GM12878 (cell line): ENCODE measurements around the gene PPIP5K2. TPM values are rescaled to one million over a fixed set of nuclear protein-coding genes. Genes with fewer than 3 reads are reported as not detected.

ENCODE experiments used
- ATAC-seq: fragments of 200-7000 bp; cut with Tn5 transposase; 3 replicates; pipeline ENCODE4 v1.9.1; 2020; ENCODE audit warnings: mild to moderate bottlenecking, moderate library complexity
- BruUV-seq: library from RNA; stranded (reverse); fragments of 400-500 nt; replicated peaks from 2 replicates; lab custom pipeline; 2021; lab: Mats Ljungman, UMichigan
- CTCF ChIA-PET: fragments of 300-600 bp; sonication (Branson Sonifier 250); formaldehyde crosslinking; extraction: SDS; loops from one replicate; lab custom pipeline; 2021; ENCODE audit warnings: inconsistent platforms; lab: Yijun Ruan, JAX
- POLR2A ChIA-PET: fragments of 350-600 bp; formaldehyde crosslinking; extraction: SDS; loops from one replicate; lab custom pipeline; 2021; ENCODE audit warnings: inconsistent platforms; lab: Charles Lee
- RAD21 ChIA-PET: fragments of 300-600 bp; sonication (Branson Sonifier 250); formaldehyde crosslinking; loops from one replicate; lab custom pipeline; 2023; ENCODE audit warnings: antibody characterized with exemption; ENCODE audit not compliant: unreplicated experiment; lab: Charles Lee
- SMC1A ChIA-PET: fragments of 300-600 bp; sonication (Branson Sonifier 250); formaldehyde crosslinking; loops from one replicate; lab custom pipeline; 2023; ENCODE audit not compliant: unreplicated experiment, uncharacterized antibody; lab: Charles Lee
- DNase-seq: peaks from one replicate; pipeline ENCODE4 v3.0.0-alpha.2; 2011; ENCODE audit warnings: low read depth, low spot score
- FAIRE-seq: peaks from 3 replicates; lab custom pipeline; 2011; peaks lifted over from hg19 to GRCh38; lab: Jason Lieb, UNC
- H2AFZ ChIP-seq: 2 replicates; pipeline ENCODE4 v1.6.0; 2011; ENCODE audit warnings: low read depth, low read length, control low read depth; ENCODE audit not compliant: control insufficient read depth
- H3K27ac ChIP-seq: 2 replicates; pipeline ENCODE4 v1.5.1; 2011; ENCODE audit warnings: control low read depth; ENCODE audit not compliant: control insufficient read depth, insufficient read depth
- H3K27me3 ChIP-seq, 2 experiments: replicated peaks in 1 of 2; 2 replicates each; pipeline versions ENCODE4 v1.6.0 to v1.6.1; 2011; ENCODE audit warnings: low read length in 1 of 2; ENCODE audit not compliant: control insufficient read depth in 2 of 2, insufficient read depth in 2 of 2
- H3K36me3 ChIP-seq, 2 experiments: 2 replicates each; pipeline ENCODE4 v1.5.1; 2011; ENCODE audit warnings: low read length in 1 of 2; ENCODE audit not compliant: control insufficient read depth in 2 of 2, insufficient read depth in 2 of 2
- H3K4me1 ChIP-seq: 2 replicates; pipeline ENCODE4 v1.6.1; 2011; ENCODE audit warnings: mild to moderate bottlenecking, low read length, moderate library complexity, mixed read lengths; ENCODE audit not compliant: control insufficient read depth, insufficient read depth
- H3K4me2 ChIP-seq: 2 replicates; pipeline ENCODE4 v1.6.0; 2011; ENCODE audit warnings: control low read depth; ENCODE audit not compliant: control insufficient read depth, insufficient read depth
- H3K4me3 ChIP-seq: fragments of 200-600 bp; sonication (generic); 2 replicates; pipeline ENCODE4 v1.5.1; 2016
- H3K79me2 ChIP-seq: 2 replicates; pipeline ENCODE4 v1.6.0; 2011; ENCODE audit warnings: low read length; ENCODE audit not compliant: control insufficient read depth, insufficient read depth
- H3K9ac ChIP-seq: 2 replicates; pipeline ENCODE4 v1.8.0; 2011; ENCODE audit warnings: low read length, control low read depth, mixed read lengths; ENCODE audit not compliant: control insufficient read depth, insufficient read depth
- H3K9me3 ChIP-seq: replicated peaks from 3 replicates; pipeline ENCODE4 v1.5.1; 2011; ENCODE audit warnings: mild to moderate bottlenecking, low read length; ENCODE audit not compliant: control insufficient read depth, insufficient read depth
- H4K20me1 ChIP-seq: 2 replicates; pipeline ENCODE4 v1.6.0; 2011; ENCODE audit not compliant: control insufficient read depth, insufficient read depth
- BACH1 ChIP-seq: fragments of 450-650 bp; IDR thresholded peaks from 2 replicates; pipeline ENCODE4 v1.6.1; 2017; ENCODE audit warnings: mild to moderate bottlenecking, borderline replicate concordance
- BCL3 ChIP-seq: IDR thresholded peaks from 2 replicates; pipeline ENCODE4 v1.6.1; 2011; ENCODE audit warnings: borderline replicate concordance, low read depth, mild to moderate bottlenecking, moderate library complexity, low read length; ENCODE audit not compliant: insufficient read depth, poor library complexity, severe bottlenecking
- HDGF ChIP-seq: fragments of 450-650 bp; IDR thresholded peaks from 2 replicates; pipeline ENCODE4 v1.6.1; 2016; ENCODE audit warnings: antibody characterized with exemption
- IKZF1 ChIP-seq: fragments of 450-650 bp; conservative IDR thresholded peaks from 2 replicates; pipeline ENCODE4 v1.6.1; 2017; ENCODE audit warnings: antibody characterized with exemption, mild to moderate bottlenecking
- PBX3 ChIP-seq: IDR thresholded peaks from 2 replicates; pipeline ENCODE4 v1.6.1; 2011; ENCODE audit warnings: mild to moderate bottlenecking, low read depth, low read length, moderate library complexity; ENCODE audit not compliant: insufficient replicate concordance
- SIN3A ChIP-seq: IDR thresholded peaks from 2 replicates; pipeline ENCODE4 v1.6.1; 2012; ENCODE audit warnings: low read depth, low read length, improper control_type of control experiment
- USF2 ChIP-seq: IDR thresholded peaks from 2 replicates; pipeline ENCODE4 v1.6.1; 2011; ENCODE audit warnings: low read depth, low read length, improper control_type of control experiment, borderline replicate concordance
- WRNIP1 ChIP-seq: IDR thresholded peaks from 2 replicates; pipeline ENCODE4 v1.6.1; 2011; ENCODE audit warnings: low read depth, low read length, improper control_type of control experiment, borderline replicate concordance
- ZBTB11 ChIP-seq: fragments of 450-650 bp; formaldehyde crosslinking; IDR thresholded peaks from 2 replicates; pipeline ENCODE4 v1.5.0; 2022; ENCODE audit warnings: mild to moderate bottlenecking, missing genetic modification characterization
- ZBTB33 ChIP-seq: fragments of 450-650 bp; IDR thresholded peaks from 2 replicates; pipeline ENCODE4 v1.6.1; 2017; ENCODE audit warnings: mild to moderate bottlenecking
- ZSCAN29 ChIP-seq: fragments of 450-650 bp; IDR thresholded peaks from 2 replicates; pipeline ENCODE4 v1.6.1; 2017; ENCODE audit warnings: mild to moderate bottlenecking, moderate library complexity
- WGBS: methylation state at CpG from one replicate; pipeline ENCODE4 v1.1.6; 2016; ENCODE audit warnings: low lambda C conversion rate; ENCODE audit not compliant: insufficient replicate concordance, insufficient coverage; ENCODE audit errors: missing lambda C conversion rate; 5-methylcytosine and 5-hydroxymethylcytosine counted together
- in situ Hi-C: fragments of 300-500 bp; cut with MboI; formaldehyde crosslinking; loops from 9 replicates; pipeline ENCODE4 v1.14.3; 2018; ENCODE audit warnings: mixed read lengths
- intact Hi-C: fragments of 100-400 bp; cut with micrococcal nuclease; formaldehyde crosslinking; loops from one replicate; pipeline ENCODE4 v1.14.2; 2022; ENCODE audit not compliant: unreplicated experiment
- polyA plus RNA-seq, 11 experiments: library from polyadenylated mRNA; depleted of rRNA in 4 of 11; unstranded in 6 of 11; stranded (reverse) in 5 of 11; fragments of >200 nt; fragmentation: Nextera tagmentation in 4 of 11; fragmentation: Illumina TruSeq in 1 of 11; extraction: Ambion mirVana in 4 of 11; extraction: Trizol in 1 of 11; gene quantifications; 1 replicate in 1 of 11; 2 replicates in 10 of 11; pipeline versions ENCODE4 v1.2.1 to v1.2.3, GENCODE V29; 2011 to 2016; ENCODE audit warnings: inconsistent platforms in 2 of 11, missing spikeins in 2 of 11, low read depth in 1 of 11
- total RNA-seq, 4 experiments: library from RNA; depleted of rRNA in 3 of 4; stranded (reverse); fragments of >200 nt in 3 of 4; fragmentation: Illumina TruSeq in 1 of 4; extraction: Trizol in 1 of 4; gene quantifications; 2 replicates each; pipeline versions ENCODE4 v1.2.1 to v1.2.3, GENCODE V29; 2013 to 2021

Gene PPIP5K2
- total and polyA plus RNA-seq, 10 of the 15 experiments (the other 5 are each of a cell fraction or from before 2014, with no cell fraction given): 27.7 to 87.3 (median 58.6) TPM

GRCh38 chr5:103174147-103174546 is 54.0 kb downstream of the PPIP5K2 start:
- BruUV-seq: no TSS peak
- ChIA-PET POLR2A (no interaction called here), CTCF (no interaction called here), SMC1A (no interaction called here), RAD21 (no interaction called here)
- H3K4me2 ChIP-seq: no peak overlapping the region
- H4K20me1 ChIP-seq: no peaks in the 10 kb centered on the region
- H3K79me2 ChIP-seq: no peaks in the 10 kb centered on the region
- ATAC-seq (no peak), DNase-seq (no peak), FAIRE-seq (no peak)
- H3K9me3 ChIP-seq: no peaks in the 10 kb centered on the region
- no peak overlapping the region for H3K4me3 ChIP-seq
- H3K4me1 ChIP-seq: no peaks in the 10 kb centered on the region
- no peak overlapping the region for H3K27ac ChIP-seq
- no peak overlapping the region for H3K9ac ChIP-seq
- intact Hi-C loops: no loop called here
- H3K36me3 ChIP-seq: no peaks in the 10 kb centered on the region; a peak in 1 of 4 replicates
- H2AFZ ChIP-seq: no peak overlapping the region
- in situ Hi-C loops: no loop called here
- H3K27me3 ChIP-seq: no peaks in the 10 kb centered on the region
- 100% methylated on average over 1 of the region's 1 CpG for WGBS
- TF ChIP-seq IKZF1 (no peak), USF2 (no peak), WRNIP1 (no peak), ZSCAN29 (no peak), ZBTB11 (no peak), ZBTB33 (no peak), PBX3 (no peak), BACH1 (no peak), HDGF (no peak), BCL3 (no peak), SIN3A (no peak)
